Keratinocyte (primary cell): ENCODE results near the gene SNX3.

Source experiments
- CTCF ChIP-seq, 3 experiments: IDR thresholded peaks in 1 of 3; conservative IDR thresholded peaks in 1 of 3; optimal IDR thresholded peaks in 1 of 3; 2 replicates in 2 of 3; 3 replicates in 1 of 3; pipeline versions ENCODE3 to v1.5.1; 2011; ENCODE audit warnings: low read length in 3 of 3, mild to moderate bottlenecking in 3 of 3, moderate library complexity in 2 of 3, control low read depth in 1 of 3, inconsistent platforms in 1 of 3; ENCODE audit not compliant: insufficient read depth in 2 of 3; ENCODE audit errors: extremely low read depth in 1 of 3
- EZH2 ChIP-seq: IDR thresholded peaks from one replicate; pipeline ENCODE4 v1.6.1; 2012; ENCODE audit warnings: inconsistent platforms, mild to moderate bottlenecking, low read length, moderate library complexity

- TF ChIP-seq CTCF (optimal IDR thresholded peaks at IDR 0.05 in 1 of 3, IDR thresholded peaks at IDR 0.05 in 1 of 3, conservative IDR thresholded peaks at IDR 0.05 in 1 of 3; ENCODE audit: extremely low read depth in 1 of 3, insufficient read depth in 2 of 3, low read length in 3 of 3) (no peak), EZH2 (no peak)
Observed at GRCh38 chr6:108291091-108291490, 30.3 kb upstream of the SNX3 start.
